HG02571 (cell line): ENCODE measurements around the gene DNAJB13.

Source experiments
- ATAC-seq: cut with Tn5 transposase; IDR thresholded peaks from one replicate; pipeline ENCODE4 v1.9.1; 2021; ENCODE audit warnings: mild to moderate bottlenecking, moderate library complexity; ENCODE audit not compliant: unreplicated experiment

The DNAJB13 gene

DNA sequence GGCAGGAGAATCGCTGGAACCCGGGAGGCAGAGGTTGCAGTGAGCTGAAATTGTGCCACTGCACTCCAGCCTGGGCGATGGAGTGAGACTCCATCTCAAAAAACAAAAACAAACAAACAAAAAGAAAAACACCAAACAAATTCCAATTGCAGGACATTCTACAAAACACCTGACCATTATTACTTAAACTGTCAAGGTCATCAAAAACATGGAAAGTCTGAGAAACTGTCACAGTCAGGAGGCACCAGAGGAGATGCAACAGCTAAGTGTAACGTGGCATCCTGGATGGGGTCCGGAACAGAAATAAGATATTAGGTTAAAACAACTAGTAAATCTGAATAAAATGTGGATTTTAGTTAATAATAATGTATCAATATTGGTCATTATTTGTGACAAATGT lies 914 bp upstream of the DNAJB13 start:
- ATAC-seq: no peak

GRCh38 chr11:73951797-73952196 lies 971 bp downstream of the DNAJB13 start:
- no peak for ATAC-seq

- ATAC-seq: no peak
Observed at GRCh38 chr11:73956876-73957653, 6.2 kb downstream of the DNAJB13 start.

DNA sequence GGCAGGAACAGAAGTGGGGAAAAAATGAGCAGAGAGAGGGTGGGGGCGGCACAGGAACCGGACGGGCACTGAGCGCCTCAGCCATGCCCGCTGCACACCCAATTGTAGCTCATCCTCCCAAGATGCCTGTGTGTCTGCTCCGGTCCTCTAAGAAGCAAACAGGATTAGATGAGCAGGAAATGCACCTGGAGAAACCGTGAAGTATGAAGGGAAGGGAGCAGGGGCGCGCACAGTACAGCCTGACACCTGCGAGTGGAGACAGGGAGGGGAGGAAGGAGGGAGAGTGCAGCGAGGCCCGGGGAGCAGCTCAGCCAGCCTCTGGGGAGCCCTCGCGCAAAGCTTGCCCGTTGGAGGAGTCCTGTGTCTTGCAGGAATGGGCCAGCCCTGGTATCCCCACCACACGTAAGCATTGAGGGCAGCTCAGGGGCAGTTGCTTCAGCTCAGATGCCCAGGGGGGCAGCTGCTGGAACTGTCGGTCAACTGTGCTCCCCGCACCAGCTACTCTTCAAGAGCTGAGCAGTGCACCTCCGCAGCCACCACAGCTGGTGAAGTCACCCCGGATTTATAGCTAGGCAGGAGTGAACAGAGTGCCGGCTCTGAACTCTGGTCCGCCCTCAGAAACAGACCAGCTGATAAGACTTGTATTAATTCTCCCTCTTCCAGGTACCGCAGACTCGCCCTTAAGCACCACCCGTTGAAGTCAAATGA lies 7.0 kb downstream of the DNAJB13 start:
- ATAC-seq: no peak

DNA sequence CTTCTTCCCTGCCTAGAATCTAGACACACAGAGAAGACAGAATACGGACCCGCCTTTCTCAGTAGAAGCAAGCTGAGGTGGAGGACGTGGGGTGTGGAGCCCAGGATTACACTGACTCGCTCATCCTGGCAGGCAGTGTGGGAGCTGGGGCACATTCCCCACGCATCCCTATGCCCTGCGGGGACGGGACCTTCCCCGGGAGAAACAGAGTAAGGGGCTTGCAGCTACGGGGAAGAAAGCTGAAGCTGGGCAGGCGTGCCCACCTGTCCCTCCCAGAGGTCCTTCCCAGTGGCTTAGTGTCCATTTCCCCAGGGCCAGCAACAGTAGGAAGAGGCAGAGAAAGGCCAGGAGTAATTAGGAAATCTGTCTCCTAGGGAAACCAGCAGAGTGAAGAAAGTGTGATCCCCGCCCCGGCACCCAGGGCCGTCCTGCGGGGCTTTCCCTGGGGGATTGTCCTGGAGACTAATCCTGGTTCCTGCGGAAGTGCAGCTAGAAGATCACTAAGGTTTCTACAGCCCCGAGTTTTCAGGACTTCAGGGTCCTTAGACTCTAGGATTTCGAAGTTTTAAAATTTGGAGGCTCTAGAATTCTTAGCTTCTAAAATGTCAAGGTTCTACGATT lies 7.8 kb downstream of the DNAJB13 start:
- ATAC-seq: no peak

GRCh38 chr11:73961321-73961720 lies 10.5 kb downstream of the DNAJB13 start:
- no peak for ATAC-seq

DNA sequence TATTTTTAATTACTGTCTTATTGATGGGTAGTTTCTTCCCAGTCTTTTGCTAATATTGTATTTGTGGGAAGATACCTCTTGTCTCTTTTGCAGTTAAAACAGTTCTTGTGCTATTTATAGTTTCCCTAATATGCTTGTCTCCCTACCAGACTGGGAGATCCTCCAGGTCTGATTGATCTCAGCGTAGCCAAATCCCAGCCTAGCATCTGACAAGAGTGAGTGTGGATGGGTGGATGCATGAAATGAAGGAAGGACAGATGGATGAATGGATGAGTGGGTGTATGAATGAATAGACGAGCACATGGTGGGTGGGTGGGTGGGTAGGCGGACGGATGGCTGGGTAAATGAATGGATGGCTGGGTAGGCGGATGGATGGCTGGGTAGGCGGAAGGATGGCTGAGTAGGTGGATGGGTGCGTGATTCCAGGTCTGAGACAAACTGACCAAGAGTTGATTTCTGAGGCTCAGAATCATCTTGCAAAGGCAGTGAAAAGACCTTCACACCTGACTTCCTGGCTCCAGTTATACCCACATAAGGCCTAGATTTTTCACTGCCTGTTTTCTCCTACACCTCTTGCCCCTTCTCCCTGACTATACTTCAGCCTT lies 11.4 kb downstream of the DNAJB13 start:
- ATAC-seq: no peak

GRCh38 chr11:73963861-73964260 lies 13.0 kb downstream of the DNAJB13 start:
- no peak for ATAC-seq

DNA sequence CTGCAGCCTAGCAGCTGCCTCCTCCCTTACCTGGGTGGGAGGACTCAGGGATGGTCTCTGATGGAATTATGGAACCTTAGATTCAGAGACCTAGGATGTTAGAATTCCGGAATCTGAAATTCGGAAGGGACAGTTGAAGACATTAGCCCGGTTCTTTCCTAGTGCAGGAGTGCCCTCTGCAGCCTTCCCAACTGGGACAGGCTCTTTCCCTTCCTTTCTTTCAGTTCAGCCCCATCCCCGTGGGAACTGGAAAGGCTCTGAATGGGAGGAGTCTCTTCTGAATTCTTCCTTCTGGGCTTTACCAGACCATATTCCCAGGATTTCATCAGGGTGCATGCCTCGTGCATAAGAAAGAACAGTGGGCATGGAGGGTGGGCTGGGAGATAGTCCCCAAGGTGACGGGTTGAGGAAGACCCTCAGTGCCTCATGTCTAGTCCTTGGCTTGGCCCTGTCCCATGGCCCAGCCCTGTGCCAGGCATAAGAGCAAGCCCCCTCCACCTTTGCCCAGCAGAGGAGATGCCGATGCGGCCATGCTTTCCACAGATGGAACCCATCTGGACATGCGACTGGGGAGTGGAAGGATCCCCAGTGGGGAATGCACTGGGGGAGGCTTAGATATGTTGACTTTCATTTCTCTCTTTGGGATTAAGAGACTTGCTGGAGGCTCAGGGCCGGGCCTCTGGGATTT lies 14.4 kb downstream of the DNAJB13 start:
- no peak for ATAC-seq

DNA sequence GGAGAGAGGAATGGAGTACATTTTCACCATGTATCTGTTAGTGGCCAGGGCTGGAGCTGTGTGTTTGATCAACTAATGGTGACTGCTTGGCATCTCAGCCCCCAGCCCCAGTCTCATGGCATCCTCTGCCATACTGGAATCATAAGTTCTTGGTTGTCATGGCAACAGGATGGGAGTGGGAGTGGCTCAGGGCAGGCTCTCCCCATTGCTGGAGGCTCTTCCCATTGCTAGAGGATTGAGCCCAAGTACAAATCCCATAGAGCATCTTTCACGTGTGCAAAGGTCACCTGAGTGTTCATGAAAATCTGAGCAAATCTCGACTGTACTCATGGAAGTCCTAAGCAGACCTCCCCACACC lies 14.9 kb downstream of the DNAJB13 start:
- no peak for ATAC-seq

- ATAC-seq: no peak
Observed at GRCh38 chr11:73968356-73968966, 17.6 kb downstream of the DNAJB13 start.

DNA sequence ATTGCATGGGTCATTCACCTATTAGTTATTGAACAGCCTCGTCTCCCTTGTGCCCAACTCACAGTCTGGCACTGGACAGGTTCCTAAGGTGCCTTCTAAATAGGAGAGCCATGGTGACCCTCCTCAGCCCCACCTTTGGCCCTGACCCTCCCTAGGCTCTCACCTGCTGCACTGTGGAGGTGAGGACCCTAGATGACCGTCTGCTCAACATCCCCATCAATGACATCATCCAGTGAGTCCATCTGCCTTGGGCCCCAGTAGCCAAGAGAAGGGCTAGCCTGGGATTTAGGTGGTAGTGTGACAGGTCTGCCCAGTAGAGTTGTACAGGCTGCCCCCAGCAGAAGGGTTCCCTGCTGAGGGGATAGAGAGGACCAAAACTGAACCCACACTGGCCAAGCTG lies 18.3 kb downstream of the DNAJB13 start:
- no peak for ATAC-seq

DNA sequence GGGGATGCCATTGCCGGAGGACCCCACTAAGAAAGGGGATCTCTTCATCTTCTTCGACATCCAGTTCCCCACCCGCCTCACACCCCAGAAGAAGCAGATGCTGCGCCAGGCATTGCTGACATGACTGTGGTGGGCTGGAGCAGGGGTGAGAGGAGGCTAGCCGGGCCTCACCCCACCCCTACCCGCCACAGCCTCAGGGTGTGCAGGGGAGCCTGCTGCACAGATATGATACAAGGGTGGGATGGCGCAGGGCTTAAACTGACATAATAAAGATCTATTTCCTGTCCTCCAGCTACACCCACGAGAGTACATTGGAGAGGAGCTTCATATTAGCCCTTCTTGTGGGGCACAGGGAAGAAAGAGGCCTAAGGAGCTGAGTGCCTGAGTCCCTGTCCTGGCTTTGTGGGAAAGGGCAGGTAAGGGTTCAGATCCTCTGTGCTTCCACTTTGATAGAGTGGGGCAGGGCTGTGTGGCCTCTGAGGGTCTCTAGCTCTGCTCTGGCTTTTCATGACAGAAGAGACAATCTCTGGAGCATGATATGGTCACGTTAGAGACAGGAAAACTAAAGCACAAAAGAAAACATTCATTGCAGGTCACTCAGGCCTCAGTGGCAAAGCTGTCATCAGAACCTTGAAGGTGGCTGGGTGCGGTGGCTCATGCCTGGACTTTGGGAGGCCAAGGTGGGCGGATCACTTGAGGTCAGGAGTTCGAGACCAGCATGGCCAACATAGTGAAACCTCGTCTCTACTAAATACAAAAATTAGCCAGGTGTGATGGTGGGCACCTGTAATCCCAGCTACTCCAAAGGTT lies 19.4 kb downstream of the DNAJB13 start:
- ATAC-seq: no peak

DNA sequence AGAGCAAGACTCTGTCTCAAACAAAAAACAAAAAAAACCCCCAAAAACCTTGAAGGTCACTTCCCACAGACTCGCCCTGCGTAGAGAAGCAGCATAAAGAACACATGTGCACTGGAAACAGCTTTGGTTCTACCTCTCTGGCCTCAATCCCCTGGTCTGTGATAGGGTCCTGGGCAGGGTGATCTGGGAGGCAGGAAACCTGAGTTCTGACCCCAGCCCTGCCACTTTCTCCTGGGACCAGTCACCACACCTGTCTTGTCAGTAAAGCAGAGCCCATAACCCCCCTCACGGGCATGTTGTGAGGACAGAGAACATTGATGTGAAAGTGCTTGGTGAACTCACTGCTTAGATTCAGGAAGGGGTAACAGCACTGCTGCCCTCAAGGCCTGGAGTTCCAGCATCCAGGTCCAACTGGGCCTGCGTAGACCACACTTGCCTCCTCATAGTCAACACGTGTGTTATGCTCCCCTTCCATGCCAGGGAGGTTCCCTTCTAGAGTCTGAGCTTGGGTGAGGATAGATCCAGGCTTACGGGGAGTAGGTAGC lies 20.4 kb downstream of the DNAJB13 start:
- ATAC-seq: no peak

GRCh38 chr11:73972187-73972586 lies 21.4 kb downstream of the DNAJB13 start:
- no peak for ATAC-seq

DNA sequence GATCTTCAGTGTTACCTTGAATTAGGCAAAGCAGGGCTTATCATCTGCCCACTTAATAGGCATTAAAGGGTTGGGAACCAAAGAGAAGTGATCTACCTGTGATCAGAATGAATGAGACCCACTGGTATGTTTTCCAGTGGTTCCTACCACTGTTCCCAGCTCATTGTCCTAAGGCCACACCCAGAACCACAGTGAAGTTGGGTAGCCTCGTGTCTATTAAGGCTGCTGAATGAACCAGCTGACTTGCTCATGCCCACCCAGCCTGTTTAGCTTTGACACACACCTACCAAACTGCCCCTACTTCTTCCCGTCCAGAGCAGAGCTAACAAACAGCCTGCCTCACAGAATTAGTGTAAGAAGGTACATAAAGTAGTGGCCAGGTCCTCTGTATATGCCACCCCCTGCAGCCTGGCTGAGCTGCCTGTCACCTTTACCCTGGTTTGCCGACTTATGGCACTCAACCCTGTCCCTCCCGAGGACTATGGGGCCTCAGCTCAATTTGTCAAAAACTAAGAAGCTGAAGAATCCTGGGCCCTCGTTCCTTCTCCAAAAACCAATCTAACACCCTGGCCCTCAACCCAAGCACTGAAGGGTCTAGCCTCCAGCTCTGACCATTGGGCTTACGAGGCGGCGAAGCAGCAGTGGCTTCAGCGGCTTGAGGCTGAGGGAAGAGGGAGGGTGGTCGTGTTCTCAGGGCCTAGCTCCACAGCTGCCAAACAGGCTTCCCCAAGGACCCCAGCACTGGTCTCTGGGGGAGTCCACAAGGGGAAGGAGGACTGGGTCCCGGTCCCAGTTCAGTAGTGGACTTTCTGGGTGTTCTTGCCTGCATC lies 22.0 kb downstream of the DNAJB13 start:
- ATAC-seq: no peak

- no peak for ATAC-seq
Observed at GRCh38 chr11:73974604-73975478, 24.0 kb downstream of the DNAJB13 start.

DNA sequence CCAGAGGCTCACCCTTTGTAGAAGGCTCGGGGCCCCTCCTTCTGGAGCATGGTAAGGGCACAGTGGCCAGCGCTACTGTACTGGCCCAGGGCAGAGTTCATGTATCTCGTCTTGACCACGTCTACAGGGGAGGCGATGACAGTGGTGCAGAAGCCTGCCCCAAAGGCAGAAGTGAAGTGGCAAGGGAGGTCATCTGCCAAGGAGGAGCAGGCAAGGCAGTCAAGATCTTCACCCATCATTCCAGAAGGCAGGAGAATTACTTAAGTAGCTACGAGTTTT lies 24.6 kb downstream of the DNAJB13 start:
- no peak for ATAC-seq
